Neural cell (in vitro differentiated cells): ENCODE measurements around the gene ALDH1A3. TPM values are rescaled to one million over a fixed set of nuclear protein-coding genes. Genes with fewer than 3 reads are reported as not detected.

Experiments used
- H2AFZ ChIP-seq: fragments of 200-600, 300-800 bp; sonication (generic), shearing (Covaris generic); 2 replicates; pipeline ENCODE4 v1.6.0; 2014; ENCODE audit warnings: low read depth, mild to moderate bottlenecking, antibody characterized with exemption, low read length, moderate library complexity
- H3F3A ChIP-seq: fragments of 200-600 bp; shearing (Covaris generic); 2 replicates; pipeline ENCODE4 v1.6.1; 2016; ENCODE audit warnings: mild to moderate bottlenecking, moderate library complexity, mixed read lengths, antibody characterized with exemption, low read length; ENCODE audit not compliant: insufficient read depth, poor library complexity, severe bottlenecking
- H3K27ac ChIP-seq: fragments of 200-600, 300-800 bp; sonication (generic), shearing (Covaris generic); 2 replicates; pipeline ENCODE4 v1.5.1; 2014; ENCODE audit warnings: mild to moderate bottlenecking, low read length, moderate library complexity
- H3K27me3 ChIP-seq: fragments of 300-800, 200-600 bp; sonication (generic), shearing (Covaris generic); 2 replicates; pipeline ENCODE4 v1.6.0; 2014; ENCODE audit warnings: mild to moderate bottlenecking, low read depth, low read length, moderate library complexity; ENCODE audit not compliant: insufficient read depth
- H3K36me3 ChIP-seq: fragments of 300-800, 200-600 bp; sonication (generic), shearing (Covaris generic); 2 replicates; pipeline ENCODE4 v1.5.1; 2014; ENCODE audit warnings: mild to moderate bottlenecking, antibody characterized with exemption, low read length, moderate library complexity; ENCODE audit not compliant: insufficient read depth
- H3K4me2 ChIP-seq: fragments of 300-800, 200-600 bp; sonication (generic), shearing (Covaris generic); 2 replicates; pipeline ENCODE4 v1.6.0; 2014; ENCODE audit warnings: mild to moderate bottlenecking, low read length
- H3K4me3 ChIP-seq: fragments of 300-800, 200-600 bp; sonication (generic), shearing (Covaris generic); 2 replicates; pipeline ENCODE4 v1.5.1; 2014; ENCODE audit warnings: mild to moderate bottlenecking, low read length, moderate library complexity
- H3K79me2 ChIP-seq: fragments of 200-600 bp; shearing (Covaris generic); replicated peaks from 2 replicates; pipeline ENCODE4 v1.6.0; 2014; ENCODE audit warnings: mild to moderate bottlenecking, low read length, moderate library complexity; ENCODE audit not compliant: insufficient read depth
- H3K9ac ChIP-seq: fragments of 300-800, 200-600 bp; sonication (generic), shearing (Covaris generic); 2 replicates; pipeline ENCODE4 v1.6.1; 2016; ENCODE audit warnings: mild to moderate bottlenecking, low read length, mixed read lengths
- H3K9me2 ChIP-seq: fragments of 200-600 bp; shearing (Covaris generic); 2 replicates; pipeline ENCODE4 v1.6.1; 2016; ENCODE audit warnings: mild to moderate bottlenecking, low read length, mixed read lengths; ENCODE audit not compliant: insufficient read depth
- H3K9me3 ChIP-seq: fragments of 200-600, 300-800 bp; sonication (generic), shearing (Covaris generic); 2 replicates; pipeline ENCODE4 v1.6.1; 2016; ENCODE audit warnings: mild to moderate bottlenecking, mixed run types, low read length, moderate library complexity, mixed read lengths
- H4K20me1 ChIP-seq: fragments of 200-600 bp; shearing (Covaris generic); 2 replicates; pipeline ENCODE4 v1.6.1; 2016; ENCODE audit warnings: mild to moderate bottlenecking, mixed run types; ENCODE audit not compliant: insufficient read depth
- EP300 ChIP-seq: fragments of 450-650 bp; conservative IDR thresholded peaks from 2 replicates; pipeline ENCODE4 v1.6.1; 2014; ENCODE audit warnings: antibody characterized with exemption, mild to moderate bottlenecking, moderate library complexity; ENCODE audit not compliant: poor library complexity, severe bottlenecking
- EZH2 ChIP-seq: fragments of 200-600, 300-800 bp; shearing (Covaris generic), sonication (generic); IDR thresholded peaks from 2 replicates; pipeline ENCODE4 v1.6.1; 2014; ENCODE audit warnings: antibody characterized with exemption, low read length, borderline replicate concordance, mild to moderate bottlenecking; ENCODE audit not compliant: insufficient read depth, poor library complexity, severe bottlenecking
- MXI1 ChIP-seq: fragments of 450-650 bp; conservative IDR thresholded peaks from 2 replicates; pipeline ENCODE4 v1.6.1; 2014; ENCODE audit warnings: antibody characterized with exemption, mild to moderate bottlenecking; ENCODE audit not compliant: poor library complexity, severe bottlenecking
- POLR2AphosphoS5 ChIP-seq: IDR thresholded peaks from 2 replicates; pipeline ENCODE4 v1.6.1; 2012
- RAD21 ChIP-seq: fragments of 450-650 bp; conservative IDR thresholded peaks from 2 replicates; pipeline ENCODE4 v1.6.1; 2014; ENCODE audit warnings: antibody characterized with exemption, mild to moderate bottlenecking, moderate library complexity
- SMC3 ChIP-seq: fragments of 450-650 bp; conservative IDR thresholded peaks from 2 replicates; pipeline ENCODE4 v1.6.1; 2014; ENCODE audit warnings: antibody characterized with exemption, mild to moderate bottlenecking, moderate library complexity; ENCODE audit not compliant: poor library complexity
- TAF1 ChIP-seq: IDR thresholded peaks from 2 replicates; pipeline ENCODE4 v1.6.1; 2012; ENCODE audit warnings: low read depth
- polyA plus RNA-seq: library from polyadenylated mRNA; depleted of rRNA; stranded (reverse); fragments of >200 nt; gene quantifications from 2 replicates; pipeline ENCODE4 v1.2.3, GENCODE V29; 2014
- TF ChIP-seq, protein P1 (sequence below): fragments of 450-650 bp; IDR thresholded peaks from 2 replicates; pipeline ENCODE4 v1.5.1; 2014; ENCODE audit warnings: antibody characterized with exemption, mild to moderate bottlenecking, moderate library complexity; ENCODE audit not compliant: poor library complexity, severe bottlenecking
- TF ChIP-seq, protein P2 (sequence below): IDR thresholded peaks from 2 replicates; pipeline ENCODE4 v1.6.1; 2012; ENCODE audit warnings: borderline replicate concordance

The ALDH1A3 gene
- polyA plus RNA-seq, 1 donor from 2014 or later = 0.06 TPM

DNA sequence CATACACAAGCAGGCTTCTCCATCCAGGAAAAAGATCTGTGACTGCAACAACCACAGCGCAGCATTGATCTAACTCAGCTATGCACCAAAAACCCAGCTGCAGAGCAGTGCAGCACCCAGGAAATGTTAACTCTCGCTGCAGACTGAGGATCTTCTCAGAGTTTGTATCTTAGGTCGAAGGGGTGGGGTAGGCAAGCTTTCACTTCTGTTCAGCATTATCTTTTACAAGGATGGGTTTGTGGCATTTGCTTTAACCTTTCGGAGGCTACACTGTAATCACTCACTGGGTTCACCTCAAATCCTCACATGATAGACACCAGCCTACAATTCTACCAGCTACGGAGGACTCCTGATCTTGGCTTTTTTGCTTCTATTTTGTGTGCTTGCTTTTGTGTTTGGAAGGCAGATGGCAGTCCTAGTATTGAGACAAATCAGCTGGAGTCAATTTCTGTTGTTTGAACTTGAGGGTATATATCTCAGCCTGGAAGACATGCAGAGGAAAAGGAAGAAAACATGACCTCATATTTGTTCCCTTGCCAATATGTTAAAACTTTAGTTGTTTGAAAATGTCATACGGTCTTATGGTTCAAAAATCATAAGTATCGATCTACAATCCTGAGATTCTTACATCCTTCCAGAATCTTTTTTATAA, 64.7 kb downstream of the ALDH1A3 start:
- Histone ChIP-seq H3K79me2 (no peaks in the 10 kb centered on the region), H3K27ac (no peak overlapping the region), H3K27me3 (no peaks in the 10 kb centered on the region), H3K9me3 (no peaks in the 10 kb centered on the region), H2AFZ (no peak overlapping the region), H3K36me3 (no peaks in the 10 kb centered on the region), H3K4me3 (no peak overlapping the region), H3K4me2 (no peak overlapping the region), H3K9ac (no peak overlapping the region), H3K9me2 (no peaks in the 10 kb centered on the region), H4K20me1 (no peaks in the 10 kb centered on the region), H3F3A (no peaks in the 10 kb centered on the region)
- TF ChIP-seq EP300 (no peak), MXI1 (no peak), RAD21 (no peak)

- no peaks in the 10 kb centered on the region for H3K79me2 ChIP-seq
- no peak overlapping the region for H3K4me2 ChIP-seq
- no peaks in the 10 kb centered on the region for H3K36me3 ChIP-seq
- H3K27ac ChIP-seq = no peak overlapping the region
- no peaks in the 10 kb centered on the region for H3K9me3 ChIP-seq
- H3F3A ChIP-seq = no peaks in the 10 kb centered on the region
- no peak overlapping the region for H3K4me3 ChIP-seq
- no peaks in the 10 kb centered on the region for H3K27me3 ChIP-seq
- H4K20me1 ChIP-seq = no peaks in the 10 kb centered on the region
- no peaks in the 10 kb centered on the region for H3K9me2 ChIP-seq
- no peak overlapping the region for H3K9ac ChIP-seq
- TF ChIP-seq TAF1 (no peak), EZH2 (no peak), POLR2AphosphoS5 (no peak), RAD21 (no peak), MXI1 (no peak), SMC3 (no peak), EP300 (no peak)
- TF ChIP-seq, protein P1, sequence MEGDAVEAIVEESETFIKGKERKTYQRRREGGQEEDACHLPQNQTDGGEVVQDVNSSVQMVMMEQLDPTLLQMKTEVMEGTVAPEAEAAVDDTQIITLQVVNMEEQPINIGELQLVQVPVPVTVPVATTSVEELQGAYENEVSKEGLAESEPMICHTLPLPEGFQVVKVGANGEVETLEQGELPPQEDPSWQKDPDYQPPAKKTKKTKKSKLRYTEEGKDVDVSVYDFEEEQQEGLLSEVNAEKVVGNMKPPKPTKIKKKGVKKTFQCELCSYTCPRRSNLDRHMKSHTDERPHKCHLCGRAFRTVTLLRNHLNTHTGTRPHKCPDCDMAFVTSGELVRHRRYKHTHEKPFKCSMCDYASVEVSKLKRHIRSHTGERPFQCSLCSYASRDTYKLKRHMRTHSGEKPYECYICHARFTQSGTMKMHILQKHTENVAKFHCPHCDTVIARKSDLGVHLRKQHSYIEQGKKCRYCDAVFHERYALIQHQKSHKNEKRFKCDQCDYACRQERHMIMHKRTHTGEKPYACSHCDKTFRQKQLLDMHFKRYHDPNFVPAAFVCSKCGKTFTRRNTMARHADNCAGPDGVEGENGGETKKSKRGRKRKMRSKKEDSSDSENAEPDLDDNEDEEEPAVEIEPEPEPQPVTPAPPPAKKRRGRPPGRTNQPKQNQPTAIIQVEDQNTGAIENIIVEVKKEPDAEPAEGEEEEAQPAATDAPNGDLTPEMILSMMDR = no peak
- TF ChIP-seq, protein P2, sequence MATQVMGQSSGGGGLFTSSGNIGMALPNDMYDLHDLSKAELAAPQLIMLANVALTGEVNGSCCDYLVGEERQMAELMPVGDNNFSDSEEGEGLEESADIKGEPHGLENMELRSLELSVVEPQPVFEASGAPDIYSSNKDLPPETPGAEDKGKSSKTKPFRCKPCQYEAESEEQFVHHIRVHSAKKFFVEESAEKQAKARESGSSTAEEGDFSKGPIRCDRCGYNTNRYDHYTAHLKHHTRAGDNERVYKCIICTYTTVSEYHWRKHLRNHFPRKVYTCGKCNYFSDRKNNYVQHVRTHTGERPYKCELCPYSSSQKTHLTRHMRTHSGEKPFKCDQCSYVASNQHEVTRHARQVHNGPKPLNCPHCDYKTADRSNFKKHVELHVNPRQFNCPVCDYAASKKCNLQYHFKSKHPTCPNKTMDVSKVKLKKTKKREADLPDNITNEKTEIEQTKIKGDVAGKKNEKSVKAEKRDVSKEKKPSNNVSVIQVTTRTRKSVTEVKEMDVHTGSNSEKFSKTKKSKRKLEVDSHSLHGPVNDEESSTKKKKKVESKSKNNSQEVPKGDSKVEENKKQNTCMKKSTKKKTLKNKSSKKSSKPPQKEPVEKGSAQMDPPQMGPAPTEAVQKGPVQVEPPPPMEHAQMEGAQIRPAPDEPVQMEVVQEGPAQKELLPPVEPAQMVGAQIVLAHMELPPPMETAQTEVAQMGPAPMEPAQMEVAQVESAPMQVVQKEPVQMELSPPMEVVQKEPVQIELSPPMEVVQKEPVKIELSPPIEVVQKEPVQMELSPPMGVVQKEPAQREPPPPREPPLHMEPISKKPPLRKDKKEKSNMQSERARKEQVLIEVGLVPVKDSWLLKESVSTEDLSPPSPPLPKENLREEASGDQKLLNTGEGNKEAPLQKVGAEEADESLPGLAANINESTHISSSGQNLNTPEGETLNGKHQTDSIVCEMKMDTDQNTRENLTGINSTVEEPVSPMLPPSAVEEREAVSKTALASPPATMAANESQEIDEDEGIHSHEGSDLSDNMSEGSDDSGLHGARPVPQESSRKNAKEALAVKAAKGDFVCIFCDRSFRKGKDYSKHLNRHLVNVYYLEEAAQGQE = no peak
- no peak overlapping the region for H2AFZ ChIP-seq
Observed at GRCh38 chr15:100944986-100945385, 65.4 kb downstream of the ALDH1A3 start.
